SK-N-SH treated with all-trans-retinoic acid at 6 μM for 48 hours (cell line): Measurements from ENCODE around the gene TLL1.

ENCODE experiments used
- ATAC-seq: fragments of 200-7000 bp; cut with Tn5 transposase; 3 replicates; pipeline ENCODE4 v1.9.1; 2020; ENCODE audit warnings: mild to moderate bottlenecking, moderate library complexity
- BACH2 ChIP-seq: fragments of 250-450 bp; sonication (Bioruptor Pico); IDR thresholded peaks from 2 replicates; pipeline ENCODE4 v1.9.0; 2021; ENCODE audit warnings: mild to moderate bottlenecking, borderline replicate concordance
- CSDC2 ChIP-seq: fragments of 250-450 bp; sonication (Bioruptor Pico); IDR thresholded peaks from 2 replicates; pipeline ENCODE4 v1.5.0; 2020; ENCODE audit warnings: mild to moderate bottlenecking, moderate library complexity
- ESRRG ChIP-seq: fragments of 250-450 bp; sonication (Bioruptor Pico); IDR thresholded peaks from 2 replicates; pipeline ENCODE4 v1.6.1; 2021; ENCODE audit warnings: mild to moderate bottlenecking
- GLIS3 ChIP-seq: fragments of 250-450 bp; sonication (Bioruptor Pico); IDR thresholded peaks from 2 replicates; pipeline ENCODE4 v1.5.0; 2020; ENCODE audit warnings: mild to moderate bottlenecking, moderate library complexity
- ISL1 ChIP-seq: fragments of 250-450 bp; sonication (Bioruptor Pico); IDR thresholded peaks from 2 replicates; pipeline ENCODE4 v2.1.2; 2022; ENCODE audit warnings: mild to moderate bottlenecking, moderate library complexity
- OSR1 ChIP-seq: fragments of 250-450 bp; sonication (Bioruptor Pico); IDR thresholded peaks from 2 replicates; pipeline ENCODE4 v1.8.0; 2022; ENCODE audit warnings: moderate library complexity, mild to moderate bottlenecking, inconsistent platforms
- PPARA ChIP-seq: fragments of 250-450 bp; sonication (Bioruptor Pico); IDR thresholded peaks from 2 replicates; pipeline ENCODE4 v1.5.0; 2020; ENCODE audit warnings: mild to moderate bottlenecking, borderline replicate concordance
- RARB ChIP-seq: fragments of 250-450 bp; sonication (Bioruptor Pico); IDR thresholded peaks from 2 replicates; pipeline ENCODE4 v1.8.0; 2021; ENCODE audit warnings: mild to moderate bottlenecking, moderate library complexity
- SNAI2 ChIP-seq: fragments of 250-450 bp; sonication (Bioruptor Pico); IDR thresholded peaks from 2 replicates; pipeline ENCODE4 v1.5.0; 2020; ENCODE audit warnings: mild to moderate bottlenecking, moderate library complexity
- TOX ChIP-seq: fragments of 250-450 bp; sonication (Bioruptor Pico); IDR thresholded peaks from 2 replicates; pipeline ENCODE4 v1.8.0; 2021; ENCODE audit warnings: mild to moderate bottlenecking, moderate library complexity, borderline replicate concordance
- ZC3H10 ChIP-seq: fragments of 250-450 bp; sonication (Bioruptor Pico); IDR thresholded peaks from 2 replicates; pipeline ENCODE4 v1.5.1; 2021; ENCODE audit warnings: mild to moderate bottlenecking, moderate library complexity
- ZFP3 ChIP-seq: fragments of 250-450 bp; sonication (Bioruptor Pico); IDR thresholded peaks from 2 replicates; pipeline ENCODE4 v1.5.0; 2020; ENCODE audit warnings: mild to moderate bottlenecking, moderate library complexity
- ZNF565 ChIP-seq: fragments of 450-650 bp; formaldehyde crosslinking; conservative IDR thresholded peaks from 2 replicates; pipeline ENCODE4 v1.5.0; 2020; ENCODE audit warnings: low read depth, mild to moderate bottlenecking, moderate library complexity
- ZNF70 ChIP-seq: fragments of 450-650 bp; formaldehyde crosslinking; IDR thresholded peaks from 2 replicates; pipeline ENCODE4 v1.5.0; 2020; ENCODE audit warnings: mild to moderate bottlenecking, moderate library complexity
- ZNF8 ChIP-seq: fragments of 450-650 bp; formaldehyde crosslinking; IDR thresholded peaks from 2 replicates; pipeline ENCODE4 v1.5.0; 2020; ENCODE audit warnings: mild to moderate bottlenecking, moderate library complexity
- TF ChIP-seq, protein P1 (sequence below): fragments of 250-450 bp; sonication (Bioruptor Pico); IDR thresholded peaks from 2 replicates; pipeline ENCODE4 v1.8.0; 2020; ENCODE audit warnings: mild to moderate bottlenecking, moderate library complexity, borderline replicate concordance
- TF ChIP-seq, protein P2 (sequence below): fragments of 250-450 bp; sonication (Bioruptor Pico); IDR thresholded peaks from 2 replicates; pipeline ENCODE4 v1.5.0; 2020; ENCODE audit warnings: mild to moderate bottlenecking, moderate library complexity
- TF ChIP-seq, protein P3 (sequence below): fragments of 250-450 bp; sonication (Bioruptor Pico); IDR thresholded peaks from 2 replicates; pipeline ENCODE4 v1.5.1; 2020; ENCODE audit warnings: low read depth, mild to moderate bottlenecking, moderate library complexity
- TF ChIP-seq, protein P4 (sequence below): fragments of 250-450 bp; sonication (Bioruptor Pico); IDR thresholded peaks from 2 replicates; pipeline ENCODE4 v1.8.0; 2021; ENCODE audit warnings: low read depth, mild to moderate bottlenecking, moderate library complexity, borderline replicate concordance

TLL1 gene

DNA sequence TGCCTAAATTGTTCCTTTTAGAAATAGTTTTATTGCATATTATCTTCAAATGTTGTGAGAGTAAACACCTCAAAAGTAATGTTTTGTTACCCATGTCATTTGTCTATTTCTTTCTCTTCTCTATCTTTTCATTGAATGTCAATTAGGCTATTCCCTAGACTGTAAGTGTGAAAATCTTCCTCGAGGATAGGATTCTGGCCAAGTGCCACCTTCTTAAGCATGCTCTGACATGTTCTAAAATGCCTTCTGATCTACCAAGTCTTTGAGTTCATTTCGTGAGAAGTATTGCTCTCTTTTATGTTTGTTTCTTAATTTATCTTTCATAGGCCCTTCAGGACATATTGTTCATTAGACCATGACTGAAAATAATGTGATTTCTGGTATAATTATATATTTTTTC is 44.1 kb upstream of the TLL1 start:
- no peak for ATAC-seq
- TF ChIP-seq ZC3H10 (CRISPR knock-in tag) = no peak
- TF ChIP-seq OSR1 (CRISPR knock-in tag) = peak; percentile 76; the same call in 1 of the 2 replicates

DNA sequence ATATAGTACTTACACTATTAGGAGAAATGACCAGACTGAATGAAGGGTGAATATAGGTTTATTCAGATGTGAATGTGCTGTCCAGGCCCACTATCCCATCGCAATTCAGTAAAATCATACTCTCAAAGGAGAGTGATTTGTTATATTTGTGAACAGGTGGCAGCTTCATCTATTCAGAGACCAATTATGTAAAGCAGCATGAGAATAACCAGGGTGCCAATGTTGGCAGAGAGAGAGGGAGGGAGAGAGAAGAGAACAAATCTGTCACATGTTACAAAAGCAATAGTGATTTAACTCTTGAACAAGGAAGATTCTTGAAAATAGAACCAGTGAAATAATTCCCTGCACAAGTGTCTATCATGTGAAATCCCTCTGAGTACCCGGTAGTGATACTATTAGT is 38.9 kb upstream of the TLL1 start:
- no peak for ATAC-seq
- TF ChIP-seq, protein P1, sequence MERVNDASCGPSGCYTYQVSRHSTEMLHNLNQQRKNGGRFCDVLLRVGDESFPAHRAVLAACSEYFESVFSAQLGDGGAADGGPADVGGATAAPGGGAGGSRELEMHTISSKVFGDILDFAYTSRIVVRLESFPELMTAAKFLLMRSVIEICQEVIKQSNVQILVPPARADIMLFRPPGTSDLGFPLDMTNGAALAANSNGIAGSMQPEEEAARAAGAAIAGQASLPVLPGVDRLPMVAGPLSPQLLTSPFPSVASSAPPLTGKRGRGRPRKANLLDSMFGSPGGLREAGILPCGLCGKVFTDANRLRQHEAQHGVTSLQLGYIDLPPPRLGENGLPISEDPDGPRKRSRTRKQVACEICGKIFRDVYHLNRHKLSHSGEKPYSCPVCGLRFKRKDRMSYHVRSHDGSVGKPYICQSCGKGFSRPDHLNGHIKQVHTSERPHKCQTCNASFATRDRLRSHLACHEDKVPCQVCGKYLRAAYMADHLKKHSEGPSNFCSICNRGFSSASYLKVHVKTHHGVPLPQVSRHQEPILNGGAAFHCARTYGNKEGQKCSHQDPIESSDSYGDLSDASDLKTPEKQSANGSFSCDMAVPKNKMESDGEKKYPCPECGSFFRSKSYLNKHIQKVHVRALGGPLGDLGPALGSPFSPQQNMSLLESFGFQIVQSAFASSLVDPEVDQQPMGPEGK (CRISPR knock-in tag) = no peak
- no peak for TF ChIP-seq ZNF8 (CRISPR knock-in tag)
- TF ChIP-seq, protein P2, sequence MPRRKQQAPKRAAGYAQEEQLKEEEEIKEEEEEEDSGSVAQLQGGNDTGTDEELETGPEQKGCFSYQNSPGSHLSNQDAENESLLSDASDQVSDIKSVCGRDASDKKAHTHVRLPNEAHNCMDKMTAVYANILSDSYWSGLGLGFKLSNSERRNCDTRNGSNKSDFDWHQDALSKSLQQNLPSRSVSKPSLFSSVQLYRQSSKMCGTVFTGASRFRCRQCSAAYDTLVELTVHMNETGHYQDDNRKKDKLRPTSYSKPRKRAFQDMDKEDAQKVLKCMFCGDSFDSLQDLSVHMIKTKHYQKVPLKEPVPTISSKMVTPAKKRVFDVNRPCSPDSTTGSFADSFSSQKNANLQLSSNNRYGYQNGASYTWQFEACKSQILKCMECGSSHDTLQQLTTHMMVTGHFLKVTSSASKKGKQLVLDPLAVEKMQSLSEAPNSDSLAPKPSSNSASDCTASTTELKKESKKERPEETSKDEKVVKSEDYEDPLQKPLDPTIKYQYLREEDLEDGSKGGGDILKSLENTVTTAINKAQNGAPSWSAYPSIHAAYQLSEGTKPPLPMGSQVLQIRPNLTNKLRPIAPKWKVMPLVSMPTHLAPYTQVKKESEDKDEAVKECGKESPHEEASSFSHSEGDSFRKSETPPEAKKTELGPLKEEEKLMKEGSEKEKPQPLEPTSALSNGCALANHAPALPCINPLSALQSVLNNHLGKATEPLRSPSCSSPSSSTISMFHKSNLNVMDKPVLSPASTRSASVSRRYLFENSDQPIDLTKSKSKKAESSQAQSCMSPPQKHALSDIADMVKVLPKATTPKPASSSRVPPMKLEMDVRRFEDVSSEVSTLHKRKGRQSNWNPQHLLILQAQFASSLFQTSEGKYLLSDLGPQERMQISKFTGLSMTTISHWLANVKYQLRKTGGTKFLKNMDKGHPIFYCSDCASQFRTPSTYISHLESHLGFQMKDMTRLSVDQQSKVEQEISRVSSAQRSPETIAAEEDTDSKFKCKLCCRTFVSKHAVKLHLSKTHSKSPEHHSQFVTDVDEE (CRISPR knock-in tag) = no peak
- TF ChIP-seq RARB (CRISPR knock-in tag) = no peak
- no peak for TF ChIP-seq PPARA
- TF ChIP-seq, protein P3, sequence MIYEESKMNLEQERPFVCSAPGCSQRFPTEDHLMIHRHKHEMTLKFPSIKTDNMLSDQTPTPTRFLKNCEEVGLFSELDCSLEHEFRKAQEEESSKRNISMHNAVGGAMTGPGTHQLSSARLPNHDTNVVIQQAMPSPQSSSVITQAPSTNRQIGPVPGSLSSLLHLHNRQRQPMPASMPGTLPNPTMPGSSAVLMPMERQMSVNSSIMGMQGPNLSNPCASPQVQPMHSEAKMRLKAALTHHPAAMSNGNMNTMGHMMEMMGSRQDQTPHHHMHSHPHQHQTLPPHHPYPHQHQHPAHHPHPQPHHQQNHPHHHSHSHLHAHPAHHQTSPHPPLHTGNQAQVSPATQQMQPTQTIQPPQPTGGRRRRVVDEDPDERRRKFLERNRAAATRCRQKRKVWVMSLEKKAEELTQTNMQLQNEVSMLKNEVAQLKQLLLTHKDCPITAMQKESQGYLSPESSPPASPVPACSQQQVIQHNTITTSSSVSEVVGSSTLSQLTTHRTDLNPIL (CRISPR knock-in tag) = no peak
- TF ChIP-seq ZNF565 (CRISPR knock-in tag) = no peak
- no peak for TF ChIP-seq ZNF70
- TF ChIP-seq, protein P4, sequence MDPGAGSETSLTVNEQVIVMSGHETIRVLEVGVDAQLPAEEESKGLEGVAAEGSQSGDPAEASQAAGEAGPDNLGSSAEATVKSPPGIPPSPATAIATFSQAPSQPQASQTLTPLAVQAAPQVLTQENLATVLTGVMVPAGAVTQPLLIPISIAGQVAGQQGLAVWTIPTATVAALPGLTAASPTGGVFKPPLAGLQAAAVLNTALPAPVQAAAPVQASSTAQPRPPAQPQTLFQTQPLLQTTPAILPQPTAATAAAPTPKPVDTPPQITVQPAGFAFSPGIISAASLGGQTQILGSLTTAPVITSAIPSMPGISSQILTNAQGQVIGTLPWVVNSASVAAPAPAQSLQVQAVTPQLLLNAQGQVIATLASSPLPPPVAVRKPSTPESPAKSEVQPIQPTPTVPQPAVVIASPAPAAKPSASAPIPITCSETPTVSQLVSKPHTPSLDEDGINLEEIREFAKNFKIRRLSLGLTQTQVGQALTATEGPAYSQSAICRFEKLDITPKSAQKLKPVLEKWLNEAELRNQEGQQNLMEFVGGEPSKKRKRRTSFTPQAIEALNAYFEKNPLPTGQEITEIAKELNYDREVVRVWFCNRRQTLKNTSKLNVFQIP = no peak
- TF ChIP-seq GLIS3 = no peak
- TF ChIP-seq ESRRG = no peak
- no peak for TF ChIP-seq SNAI2 (CRISPR knock-in tag)
- no peak for TF ChIP-seq ISL1 (CRISPR knock-in tag)
- TF ChIP-seq ZFP3 (CRISPR knock-in tag) = no peak

DNA sequence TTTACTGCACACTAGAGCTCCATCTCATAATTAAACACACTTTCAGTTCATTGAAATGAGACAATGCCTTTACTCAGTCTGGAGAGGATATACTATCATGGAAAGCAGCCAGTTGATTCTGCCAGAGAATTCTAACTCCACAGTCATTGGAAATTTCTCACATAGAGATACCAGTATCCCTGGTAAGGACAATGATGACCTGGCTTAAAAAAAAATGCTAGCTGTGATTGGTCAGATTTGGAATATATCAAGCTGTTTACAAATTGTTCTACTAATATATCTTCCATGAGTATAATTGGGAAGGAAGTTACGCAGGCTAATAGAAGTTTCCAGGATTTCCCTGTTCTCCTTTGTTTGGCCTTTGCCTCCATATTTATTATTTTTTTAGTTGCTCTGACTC is 34.5 kb upstream of the TLL1 start:
- TF ChIP-seq RARB (CRISPR knock-in tag) = no peak
- TF ChIP-seq PPARA = no peak
- TF ChIP-seq CSDC2 (CRISPR knock-in tag) = no peak
- no peak for TF ChIP-seq ZC3H10 (CRISPR knock-in tag)
- TF ChIP-seq, protein P3 (CRISPR knock-in tag) = no peak
- TF ChIP-seq TOX (CRISPR knock-in tag) = no peak
- ATAC-seq = no peak

DNA sequence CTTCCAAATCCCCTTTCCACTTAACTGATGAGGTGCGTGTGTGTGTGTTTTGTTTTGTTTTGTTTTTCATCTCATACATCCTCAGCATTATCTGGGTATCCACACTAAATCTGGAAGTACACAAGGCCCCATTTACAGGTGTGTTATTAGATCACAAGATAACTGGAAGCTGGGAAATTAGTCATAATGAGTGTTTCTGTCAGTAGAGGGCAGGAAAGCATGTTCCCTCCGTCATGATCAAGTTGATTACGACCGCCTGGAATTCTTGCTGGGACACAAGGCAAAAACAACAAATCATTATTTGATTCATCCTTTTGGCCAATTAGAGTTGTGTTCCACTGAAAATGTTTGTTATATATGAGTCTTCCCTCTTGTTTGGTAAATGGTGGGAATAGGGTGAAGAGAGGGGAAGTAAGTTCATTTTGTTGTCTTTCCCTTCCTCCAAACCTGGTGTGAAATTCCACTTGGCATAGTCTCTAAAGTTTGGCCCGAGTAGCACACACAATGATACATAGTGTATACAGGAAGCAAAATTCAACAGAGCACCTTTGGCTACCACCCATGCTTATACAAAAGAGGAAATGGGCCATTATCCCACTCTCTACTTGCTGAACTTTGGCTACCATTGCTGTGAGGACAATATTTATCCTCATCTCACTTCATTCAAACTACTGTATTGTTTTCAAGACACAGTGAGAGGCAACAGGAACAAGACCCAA is 33.3 kb upstream of the TLL1 start:
- TF ChIP-seq, protein P1 (CRISPR knock-in tag) = no peak
- no peak for TF ChIP-seq ZNF8 (CRISPR knock-in tag)
- TF ChIP-seq BACH2 (CRISPR knock-in tag) = no peak
- ATAC-seq = no peak
